ENCODE data around the gene ANKRD26. TPM values are rescaled to one million over a fixed set of nuclear protein-coding genes. Genes with fewer than 3 reads are reported as not detected.

The ANKRD26 gene
- total RNA-seq, 2 donors from 2014 or later = 5.7 to 10.5 TPM

DNA sequence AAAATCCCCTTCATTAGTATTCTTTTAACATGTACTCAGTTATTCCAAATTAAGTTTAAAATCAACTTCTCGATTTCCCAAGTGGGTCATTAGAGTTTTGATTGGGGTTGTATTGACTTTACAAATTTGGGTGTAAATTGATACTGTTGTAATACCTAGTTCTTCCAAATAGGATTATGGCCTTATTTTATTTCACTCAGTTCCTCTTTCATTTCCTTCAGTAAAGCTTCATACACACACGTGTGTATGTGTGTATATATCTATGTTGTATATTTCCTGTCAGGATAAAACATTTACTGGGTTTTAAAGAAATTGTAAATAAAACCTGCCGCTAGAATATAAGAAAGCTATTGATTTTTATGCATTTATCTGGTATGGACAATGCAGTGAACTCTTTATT is 38.0 kb upstream of the ANKRD26 start:
- H3K36me3 ChIP-seq = no peaks in the 10 kb centered on the region
- no peaks in the 10 kb centered on the region for H3K27me3 ChIP-seq (replicated peaks; ENCODE audit: insufficient read depth)
- no peaks in the 10 kb centered on the region for H3K9me3 ChIP-seq
- intact Hi-C loops (cut with DNase I) = no loop called here
- DNase-seq (ENCODE audit: low spot score) = no peak
- WGBS = 80% methylated on average over 3 of the region's 3 CpGs
- H3K4me3 ChIP-seq = no peak overlapping the region
- H3K4me1 ChIP-seq (replicated peaks) = no peaks in the 10 kb centered on the region
- TF ChIP-seq POLR2A (IDR thresholded peaks at IDR 0.05) (no peak), POLR2AphosphoS5 (IDR thresholded peaks at IDR 0.05) (no peak)
- TF ChIP-seq, protein P1, sequence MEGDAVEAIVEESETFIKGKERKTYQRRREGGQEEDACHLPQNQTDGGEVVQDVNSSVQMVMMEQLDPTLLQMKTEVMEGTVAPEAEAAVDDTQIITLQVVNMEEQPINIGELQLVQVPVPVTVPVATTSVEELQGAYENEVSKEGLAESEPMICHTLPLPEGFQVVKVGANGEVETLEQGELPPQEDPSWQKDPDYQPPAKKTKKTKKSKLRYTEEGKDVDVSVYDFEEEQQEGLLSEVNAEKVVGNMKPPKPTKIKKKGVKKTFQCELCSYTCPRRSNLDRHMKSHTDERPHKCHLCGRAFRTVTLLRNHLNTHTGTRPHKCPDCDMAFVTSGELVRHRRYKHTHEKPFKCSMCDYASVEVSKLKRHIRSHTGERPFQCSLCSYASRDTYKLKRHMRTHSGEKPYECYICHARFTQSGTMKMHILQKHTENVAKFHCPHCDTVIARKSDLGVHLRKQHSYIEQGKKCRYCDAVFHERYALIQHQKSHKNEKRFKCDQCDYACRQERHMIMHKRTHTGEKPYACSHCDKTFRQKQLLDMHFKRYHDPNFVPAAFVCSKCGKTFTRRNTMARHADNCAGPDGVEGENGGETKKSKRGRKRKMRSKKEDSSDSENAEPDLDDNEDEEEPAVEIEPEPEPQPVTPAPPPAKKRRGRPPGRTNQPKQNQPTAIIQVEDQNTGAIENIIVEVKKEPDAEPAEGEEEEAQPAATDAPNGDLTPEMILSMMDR (IDR thresholded peaks at IDR 0.05) = no peak
- H3K27ac ChIP-seq = no peak overlapping the region

DNA sequence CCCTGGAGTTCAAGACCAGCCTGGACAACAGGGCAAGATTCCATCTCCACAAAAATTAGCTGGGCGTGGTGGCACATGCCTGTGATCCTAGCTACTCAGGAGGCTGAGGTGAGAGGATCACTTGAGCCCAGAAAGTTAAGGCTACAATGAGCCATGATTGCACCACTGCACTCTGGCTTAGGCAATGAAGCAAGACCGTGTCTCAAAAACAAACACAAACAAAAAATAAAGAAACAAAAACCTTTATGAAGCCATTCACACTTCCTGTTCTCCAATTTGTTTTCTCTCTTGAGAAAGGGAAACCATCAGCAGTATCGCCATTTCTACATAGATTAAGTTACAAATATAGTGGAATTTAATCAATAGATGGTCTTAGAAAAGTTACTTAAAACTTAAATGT is 34.1 kb upstream of the ANKRD26 start:
- Histone ChIP-seq H3K4me1 (replicated peaks) (no peaks in the 10 kb centered on the region), H3K27me3 (replicated peaks; ENCODE audit: insufficient read depth) (no peaks in the 10 kb centered on the region), H3K36me3 (peaks cover 0 to 6% of the 10 kb centered on the region in 2 donors), H3K4me3 (no peak overlapping the region), H3K9me3 (no peaks in the 10 kb centered on the region), H3K27ac (no peak overlapping the region)
- no peak for DNase-seq (ENCODE audit: low spot score)
- 94% methylated on average over 3 of the region's 3 CpGs for whole genome bisulfite sequencing
- intact Hi-C loops (cut with DNase I) = no loop called here
- TF ChIP-seq, protein P1 (IDR thresholded peaks at IDR 0.05) = no peak
- TF ChIP-seq POLR2A (IDR thresholded peaks at IDR 0.05) (no peak), POLR2AphosphoS5 (IDR thresholded peaks at IDR 0.05) (no peak)

DNA sequence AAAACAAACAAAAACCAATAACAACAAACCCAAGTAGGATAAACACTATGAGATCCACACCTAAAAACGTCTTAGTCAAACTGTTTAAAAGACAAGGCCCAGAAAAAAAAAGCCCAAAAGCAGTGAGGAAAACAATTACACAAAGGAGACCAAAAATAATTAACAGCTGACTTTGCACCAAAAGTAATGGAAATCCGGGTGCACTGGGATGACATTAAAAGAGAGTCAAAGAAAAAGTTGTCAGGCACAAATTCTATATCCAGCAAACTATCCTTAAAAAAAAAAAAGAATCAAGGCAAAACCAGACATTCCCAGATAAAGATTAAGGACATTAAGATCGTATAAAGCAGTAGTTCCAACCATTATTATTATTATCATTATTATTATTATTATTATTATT is 7.9 kb upstream of the ANKRD26 start:
- no peak for TF ChIP-seq POLR2AphosphoS5 (IDR thresholded peaks at IDR 0.05)
- no peaks in the 10 kb centered on the region for H3K4me1 ChIP-seq (replicated peaks)
- 93% methylated on average over 3 of the region's 3 CpGs for WGBS
- no peak for DNase-seq (ENCODE audit: low spot score)
- no peak overlapping the region for H3K4me3 ChIP-seq
- peaks cover 0 to 7% of the 10 kb centered on the region in 2 donors for H3K36me3 ChIP-seq
- no peaks in the 10 kb centered on the region for H3K27me3 ChIP-seq (replicated peaks; ENCODE audit: insufficient read depth)
- H3K9me3 ChIP-seq = no peaks in the 10 kb centered on the region
- H3K27ac ChIP-seq = no peak overlapping the region
- intact Hi-C loops (cut with DNase I) = loop anchor here (10.0 kb wide), 1 partner anchor 47 kb away; the partner anchor contains the start of genes MASTL and YME1L1

DNA sequence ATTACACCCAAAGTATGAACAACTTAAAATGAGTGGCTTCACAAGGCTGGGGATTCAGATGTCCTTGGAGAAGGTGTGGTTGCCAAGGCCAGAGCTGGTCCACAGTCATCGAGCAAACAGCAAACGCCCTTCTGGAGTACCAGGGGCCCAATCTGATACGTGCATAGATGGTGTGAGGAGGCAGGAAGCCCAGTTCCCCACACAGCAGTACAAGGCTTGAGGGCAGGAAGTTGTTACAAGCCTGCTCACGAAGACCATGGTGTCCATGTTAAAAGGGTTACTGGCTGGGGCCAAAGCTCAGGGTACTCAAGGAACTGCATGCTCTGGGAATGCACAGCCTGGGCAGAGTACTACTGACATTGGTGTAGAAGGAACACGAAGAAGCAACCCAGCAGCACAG is 4.6 kb upstream of the ANKRD26 start:
- TF ChIP-seq POLR2AphosphoS5 (IDR thresholded peaks at IDR 0.05) = no peak
- TF ChIP-seq, protein P1 (IDR thresholded peaks at IDR 0.05) = no peak
- no peak for TF ChIP-seq POLR2A (IDR thresholded peaks at IDR 0.05)
- H3K36me3 ChIP-seq = no peaks in the 10 kb centered on the region
- H3K4me3 ChIP-seq = no peak overlapping the region
- H3K4me1 ChIP-seq (replicated peaks) = no peaks in the 10 kb centered on the region
- H3K27me3 ChIP-seq (replicated peaks; ENCODE audit: insufficient read depth) = no peaks in the 10 kb centered on the region
- DNase-seq (ENCODE audit: low spot score) = no peak
- 84% methylated on average over 5 of the region's 5 CpGs for WGBS
- no peak overlapping the region for H3K27ac ChIP-seq
- intact Hi-C loops (cut with DNase I) = loop anchor here (10.0 kb wide), 1 partner anchor 50 kb away; the partner anchor contains the start of genes MASTL and YME1L1
- no peaks in the 10 kb centered on the region for H3K9me3 ChIP-seq

DNA sequence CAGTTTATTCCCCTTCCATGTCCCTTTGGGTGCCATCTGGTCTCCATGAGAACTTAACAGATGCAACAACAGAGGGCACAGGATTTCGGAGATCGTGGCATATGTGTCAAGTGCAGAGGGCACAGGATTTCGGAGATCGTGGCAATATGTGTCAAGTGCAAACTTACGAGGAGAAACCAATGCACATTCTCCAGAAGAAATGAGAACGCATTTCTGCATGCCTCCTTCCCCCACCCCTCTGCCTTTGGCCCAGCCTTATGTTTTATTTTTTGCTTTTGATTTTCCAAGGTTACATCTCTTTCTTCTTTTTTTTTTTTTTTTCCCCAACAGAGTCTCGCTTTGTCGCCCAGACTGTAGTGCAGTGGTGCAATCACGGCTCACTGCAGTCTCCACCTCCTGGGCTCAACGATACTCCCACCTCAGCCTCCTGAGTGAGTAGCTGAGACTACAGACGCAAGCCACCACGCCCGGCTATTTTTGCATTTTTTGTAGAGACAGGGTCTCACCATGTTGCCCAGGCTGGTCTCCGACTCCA is 586 bp upstream of the ANKRD26 start:
- Histone ChIP-seq H3K9me3 (no peaks in the 10 kb centered on the region), H3K27me3 (replicated peaks; ENCODE audit: insufficient read depth) (no peaks in the 10 kb centered on the region), H3K4me1 (replicated peaks) (no peaks in the 10 kb centered on the region), H3K4me3 (peak overlapping the region; percentile 58 to 78), H3K27ac (peak overlapping the region; percentile 86), H3K36me3 (no peaks in the 10 kb centered on the region)
- intact Hi-C loops (cut with DNase I) = loop anchor here (10.0 kb wide), 1 partner anchor 54 kb away; the partner anchor contains the start of genes MASTL and YME1L1
- TF ChIP-seq POLR2AphosphoS5 (IDR thresholded peaks at IDR 0.05) = no peak
- TF ChIP-seq POLR2A (IDR thresholded peaks at IDR 0.05) = no peak
- TF ChIP-seq, protein P1 (IDR thresholded peaks at IDR 0.05) = no peak
- DNase-seq (ENCODE audit: low spot score) = no peak
- 46% methylated on average over 14 of the region's 14 CpGs for WGBS

Data from prostate gland (tissue), 2 donors.